IPS-NIHi11 (cell line): ENCODE data around the gene PNPO.

Experiments
- DNase-seq: peaks from one replicate; pipeline ENCODE4 v3.0.0; 2012; ENCODE audit warnings: mixed read lengths, low spot score

Gene PNPO

DNA sequence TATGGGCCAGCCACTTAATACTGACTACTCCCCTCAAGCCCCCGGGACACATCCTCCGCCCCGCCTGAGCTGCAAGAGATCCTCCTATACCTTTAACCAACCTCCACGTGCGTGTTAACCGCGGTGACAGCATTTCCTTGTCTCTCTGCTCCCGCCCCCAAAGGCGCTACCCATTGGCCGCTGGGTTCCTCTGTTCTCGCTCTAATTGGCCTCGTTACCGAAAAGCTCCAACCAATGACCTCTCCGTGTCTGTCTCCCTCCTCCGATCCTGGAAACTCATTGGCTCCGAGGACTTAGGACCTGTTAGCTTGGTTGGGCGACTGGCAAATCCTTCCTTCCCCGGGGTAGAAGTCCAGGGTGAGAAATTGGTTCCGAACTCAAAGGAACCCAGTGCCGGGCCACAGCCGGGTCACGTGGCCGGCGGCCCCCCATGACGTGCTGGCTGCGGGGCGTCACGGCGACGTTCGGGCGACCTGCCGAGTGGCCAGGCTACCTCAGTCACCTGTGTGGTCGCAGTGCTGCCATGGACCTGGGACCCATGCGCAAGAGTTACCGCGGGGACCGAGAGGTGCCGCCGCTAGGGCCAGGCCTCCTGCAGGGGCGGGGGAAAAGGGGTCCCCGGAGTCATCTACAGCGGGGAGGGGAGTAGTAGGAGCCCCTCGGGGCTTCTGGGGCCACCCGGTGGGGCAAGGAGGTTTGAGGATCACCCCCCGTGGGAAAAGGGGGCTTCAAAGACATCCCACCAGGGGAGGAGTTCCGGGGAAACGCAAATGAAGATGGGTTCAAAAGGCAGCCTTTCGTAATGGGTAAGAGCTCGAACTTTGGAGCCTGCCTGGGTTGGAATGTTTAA lies at the start of gene PNPO:
Gene PNPO, plus strand, starts transcription at position 326 of the 850 bp plus-strand sequence. Its CDS starts 105 bp downstream, at position 431.
- DNase-seq: peak; percentile 99

DNA sequence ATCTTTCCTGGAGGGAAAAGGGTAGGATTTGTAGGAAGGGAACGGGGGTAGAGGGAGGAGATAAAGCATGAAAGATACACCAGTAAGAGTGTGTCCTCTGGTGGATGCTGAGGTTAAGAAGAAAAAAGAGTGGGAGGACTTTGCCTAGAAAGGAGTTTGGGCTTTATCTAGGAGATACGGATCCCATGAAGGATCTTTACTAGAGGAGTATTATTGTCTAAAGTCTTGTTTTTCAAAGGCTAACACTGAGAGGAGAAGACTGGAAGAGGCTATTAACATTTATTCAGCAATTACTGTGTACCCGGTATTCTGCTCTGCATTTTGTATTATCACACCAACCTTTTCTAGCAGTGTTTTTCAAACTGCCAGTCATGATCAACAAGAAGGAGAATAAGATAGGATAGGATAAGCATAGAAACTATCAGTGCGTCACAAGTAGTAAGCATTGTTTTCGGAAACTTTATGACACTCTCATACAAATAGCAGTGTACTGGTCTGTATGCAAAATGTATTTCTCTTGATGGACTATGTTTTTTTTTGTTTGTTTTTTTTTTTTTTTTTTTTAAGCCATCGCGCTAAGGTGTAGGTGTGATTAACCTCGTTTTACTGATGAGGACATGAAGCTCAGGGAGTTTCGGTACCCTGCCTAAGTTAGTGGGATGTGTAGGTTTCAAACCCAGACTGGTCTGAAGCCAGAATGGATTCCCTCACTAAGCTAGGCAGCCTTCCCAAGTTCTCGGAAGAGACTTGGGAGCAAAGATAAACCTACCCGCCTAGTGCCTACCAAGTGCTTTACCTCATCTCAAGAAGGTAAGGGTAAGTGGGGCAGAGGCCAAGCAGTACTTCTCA lies 46.6 kb upstream of the PNPO start:
- no peak for DNase-seq

GRCh38 chr17:47895347-47895855 lies 46.0 kb upstream of the PNPO start:
- DNase-seq: no peak

DNA sequence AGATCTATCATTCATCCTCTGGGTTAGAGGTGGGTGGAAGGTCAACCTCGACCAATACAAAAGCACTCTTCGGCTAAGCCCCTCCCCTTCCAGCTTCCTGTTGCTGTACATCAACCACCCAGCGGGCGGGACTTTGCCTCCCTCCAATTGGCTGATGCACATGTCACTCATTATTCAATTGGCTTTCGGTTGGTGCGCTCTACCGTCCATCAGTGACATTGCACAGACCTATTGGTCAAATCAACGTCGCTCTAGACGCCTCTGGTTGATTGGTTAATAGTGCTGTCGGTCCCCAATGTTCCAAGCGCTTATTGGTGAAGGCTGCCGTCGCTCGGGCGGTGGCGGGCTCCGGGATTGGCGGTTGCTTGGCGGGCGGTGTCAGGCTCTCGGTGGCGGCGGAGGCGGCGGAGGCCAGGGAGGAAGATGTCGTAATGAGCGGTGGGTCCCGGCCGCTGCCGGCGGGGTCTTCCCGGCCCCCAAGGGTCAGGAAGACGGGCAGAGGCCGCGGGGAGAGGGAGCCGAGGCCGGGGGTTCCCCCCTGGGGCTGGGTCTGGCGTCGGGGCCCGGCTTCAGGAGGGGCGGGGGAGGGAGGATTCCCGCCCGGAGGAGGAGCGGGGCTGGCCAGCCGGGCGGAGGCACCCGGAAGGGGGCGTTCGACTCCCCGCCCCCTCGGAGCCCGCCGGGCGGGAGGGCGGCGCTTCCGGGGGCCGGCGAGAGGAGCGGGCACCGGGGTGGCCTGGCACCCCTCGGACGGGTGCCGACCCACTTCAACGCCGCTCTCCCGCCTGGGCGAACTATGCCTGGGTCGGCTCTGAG lies 45.3 kb upstream of the PNPO start, which contains the start of gene SP2:
Gene SP2, plus strand, starts transcription at position 381 of the 816 bp plus-strand sequence. Its CDS starts 51 bp downstream, at position 432.
- peak; percentile 97 for DNase-seq

DNA sequence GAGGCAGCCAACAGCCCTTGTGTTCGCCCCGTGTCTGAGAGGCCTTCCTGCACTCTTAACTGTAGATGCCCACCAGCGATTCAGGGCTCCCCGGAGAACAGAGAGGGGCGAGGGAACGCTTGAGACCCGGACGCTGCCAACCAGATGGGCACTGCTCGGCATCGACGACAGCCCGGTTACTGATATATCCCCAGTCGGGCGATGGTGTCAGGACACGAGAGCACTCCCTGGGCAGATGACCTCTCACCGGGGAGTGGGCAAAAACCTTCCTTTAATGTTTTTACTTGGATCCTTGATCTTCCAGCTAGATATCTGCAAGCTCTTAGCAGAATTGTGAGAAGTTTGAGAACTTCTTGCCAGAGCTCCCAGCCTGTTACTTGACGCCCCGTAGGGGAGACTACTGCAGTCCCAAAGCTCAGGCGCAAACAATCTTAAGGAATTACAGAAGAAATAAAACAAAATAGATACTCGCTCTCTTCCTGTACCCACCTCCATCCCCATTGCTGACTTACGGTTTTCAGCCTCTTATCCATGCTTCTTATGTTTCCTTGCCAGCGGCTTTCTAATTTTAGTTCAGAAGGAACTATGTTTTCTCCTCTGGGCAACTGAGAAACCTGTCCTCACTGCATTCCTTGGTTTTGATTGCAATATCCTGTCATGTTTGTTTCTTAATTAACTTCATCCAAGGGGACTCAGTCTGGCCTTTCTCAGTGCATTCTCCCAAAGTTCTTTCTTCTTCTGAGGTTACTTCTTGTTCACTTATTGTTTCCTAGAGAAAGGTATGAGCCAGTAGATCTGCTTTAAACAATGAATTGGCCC lies 44.5 kb upstream of the PNPO start:
- no peak for DNase-seq

DNA sequence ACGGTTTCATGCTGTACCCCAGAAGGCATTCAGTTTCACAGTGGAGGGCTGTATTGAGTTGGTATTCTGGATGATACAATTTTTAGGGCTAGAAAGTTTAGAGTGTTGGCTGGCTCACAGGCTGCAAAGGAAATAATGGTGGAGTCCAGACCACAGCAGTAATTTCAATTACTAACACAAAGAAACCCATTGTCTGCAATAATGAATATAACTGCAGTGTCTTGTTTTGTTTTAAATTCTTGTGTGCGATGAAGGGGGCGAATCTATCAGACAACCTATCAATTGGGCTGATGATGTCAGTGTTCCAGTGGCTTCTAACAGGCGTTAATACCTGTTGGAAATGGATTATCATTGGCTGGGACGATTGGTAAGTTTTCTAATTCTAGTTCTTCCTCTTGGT lies 43.8 kb upstream of the PNPO start:
- DNase-seq: no peak

- no peak for DNase-seq
Observed at GRCh38 chr17:47898241-47898640, 43.1 kb upstream of the PNPO start.

GRCh38 chr17:47899643-47900042 lies 41.7 kb upstream of the PNPO start:
- no peak for DNase-seq

DNA sequence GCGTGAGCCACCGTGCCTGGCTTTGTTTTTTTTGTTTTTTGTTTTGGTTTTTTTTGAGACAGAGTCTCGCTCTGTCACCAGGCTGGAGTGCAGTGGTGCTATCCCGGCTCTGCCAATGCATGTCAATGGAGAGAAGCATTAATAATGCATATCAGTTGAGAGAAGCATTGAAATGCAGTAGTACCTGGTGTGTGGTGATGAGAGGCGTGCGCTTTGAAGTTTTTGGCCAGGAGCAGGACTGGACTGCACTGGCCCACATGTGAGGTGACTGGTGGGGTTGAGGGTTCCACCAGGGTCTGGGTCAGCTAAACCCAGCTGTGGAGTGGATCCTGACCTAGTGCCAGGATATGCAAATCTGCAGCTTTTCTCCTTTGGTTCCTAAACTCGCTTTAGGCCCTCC lies 39.9 kb upstream of the PNPO start:
- no peak for DNase-seq

GRCh38 chr17:47902039-47902744 lies 39.2 kb upstream of the PNPO start:
- DNase-seq: peak; percentile 72

GRCh38 chr17:47905221-47905733 lies 36.1 kb upstream of the PNPO start:
- DNase-seq: no peak

GRCh38 chr17:47906443-47906842 lies 34.9 kb upstream of the PNPO start:
- DNase-seq: no peak

- DNase-seq: no peak
Observed at GRCh38 chr17:47907932-47908562, 33.3 kb upstream of the PNPO start.

- no peak for DNase-seq
Observed at GRCh38 chr17:47913050-47913449, 28.3 kb upstream of the PNPO start.

DNA sequence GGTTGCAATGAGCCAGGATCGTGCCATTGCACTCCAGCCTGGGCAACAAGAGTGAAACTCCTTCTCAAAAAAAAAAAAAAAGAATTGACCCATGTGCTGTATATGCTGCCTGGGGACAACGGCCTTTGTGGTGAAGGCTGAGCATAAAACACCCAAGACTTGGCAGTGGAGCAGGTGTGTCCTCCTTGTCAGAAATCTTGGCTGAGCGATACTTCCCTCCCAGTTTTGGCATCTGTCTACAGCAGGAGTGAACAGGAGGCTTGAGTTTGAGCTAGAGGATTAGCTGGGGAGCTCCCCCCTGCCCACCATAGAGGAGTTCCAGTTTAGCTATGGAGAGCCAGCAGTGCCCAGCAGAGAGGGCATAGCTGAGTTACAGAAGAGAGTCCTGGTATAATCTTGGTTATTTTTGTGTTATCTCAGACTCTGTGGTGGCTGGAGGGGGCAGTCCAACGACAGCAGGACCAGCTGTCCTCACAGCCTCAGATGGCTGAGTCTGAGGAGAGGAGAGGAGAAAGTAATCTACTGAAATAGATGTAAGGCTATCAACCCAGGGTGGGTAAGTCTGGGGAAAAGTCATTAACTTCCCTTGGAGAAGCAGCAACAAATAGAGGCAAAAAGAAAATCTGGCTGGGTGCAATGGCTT lies 26.9 kb upstream of the PNPO start:
- no peak for DNase-seq

- DNase-seq: no peak
Observed at GRCh38 chr17:47915776-47916398, 25.5 kb upstream of the PNPO start.

DNA sequence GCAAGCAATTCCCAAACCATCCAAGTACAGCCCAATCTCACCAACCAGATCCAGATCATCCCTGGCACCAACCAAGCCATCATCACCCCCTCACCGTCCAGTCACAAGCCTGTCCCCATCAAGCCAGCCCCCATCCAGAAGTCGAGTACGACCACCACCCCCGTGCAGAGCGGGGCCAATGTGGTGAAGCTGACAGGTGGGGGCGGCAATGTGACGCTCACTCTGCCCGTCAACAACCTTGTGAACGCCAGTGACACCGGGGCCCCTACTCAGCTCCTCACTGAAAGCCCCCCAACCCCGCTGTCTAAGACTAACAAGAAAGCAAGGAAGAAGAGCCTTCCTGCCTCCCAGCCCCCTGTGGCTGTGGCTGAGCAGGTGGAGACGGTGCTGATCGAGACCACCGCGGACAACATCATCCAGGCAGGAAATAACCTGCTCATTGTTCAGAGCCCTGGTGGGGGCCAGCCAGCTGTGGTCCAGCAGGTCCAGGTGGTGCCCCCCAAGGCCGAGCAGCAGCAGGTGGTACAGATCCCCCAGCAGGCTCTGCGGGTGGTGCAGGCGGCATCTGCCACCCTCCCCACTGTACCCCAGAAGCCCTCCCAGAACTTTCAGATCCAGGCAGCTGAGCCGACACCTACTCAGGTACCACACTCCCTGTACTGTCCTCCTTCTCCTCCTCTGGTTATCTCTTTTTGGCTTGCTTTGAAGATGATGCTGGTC lies 24.7 kb upstream of the PNPO start:
- DNase-seq: no peak

GRCh38 chr17:47917581-47917980 lies 23.8 kb upstream of the PNPO start:
- DNase-seq: no peak
